Left colon (tissue), 2 donors: ENCODE data around the gene FRYL. TPM values are rescaled to one million over a fixed set of nuclear protein-coding genes. Genes with fewer than 3 reads are reported as not detected.
"Not testable (repeated sequence)": the region's sequence is repeated elsewhere in the genome, so short reads cannot be mapped to it uniquely, and the experiment has no call there.

Source experiments
- ATAC-seq: fragments of 200-7000 bp; cut with Tn5 transposase; one replicate; pipeline ENCODE4 v1.9.1; 2020; ENCODE audit warnings: mild to moderate bottlenecking, moderate library complexity
- DNase-seq, 2 donors: peaks; one replicate each; pipeline ENCODE4 v3.0.0-alpha.2; 2020
- intact Hi-C, 2 donors: fragments of 100-400 bp; cut with DNase I in 1 of 2; cut with micrococcal nuclease in 1 of 2; formaldehyde crosslinking; loops; one replicate each; pipeline versions ENCODE4 v1.11.2 to v1.14.0; 2022; cut with DNase I, micrococcal nuclease
- total RNA-seq, 2 donors: library from RNA; stranded (reverse); fragmentation: NEBNext Ultra II Directional; extraction: Animal tissue kit (Norgen Biotek cat#: 25700); gene quantifications; one replicate each; pipeline ENCODE4 v1.2.1, GENCODE V29; 2021
- donor health status: DM: no; HTN: no; CAD: no.
- donor health status: DM: yes; HTN: yes; CAD: no.

FRYL gene
- total RNA-seq, 2 donors from 2014 or later = 288 to 437 TPM

DNA sequence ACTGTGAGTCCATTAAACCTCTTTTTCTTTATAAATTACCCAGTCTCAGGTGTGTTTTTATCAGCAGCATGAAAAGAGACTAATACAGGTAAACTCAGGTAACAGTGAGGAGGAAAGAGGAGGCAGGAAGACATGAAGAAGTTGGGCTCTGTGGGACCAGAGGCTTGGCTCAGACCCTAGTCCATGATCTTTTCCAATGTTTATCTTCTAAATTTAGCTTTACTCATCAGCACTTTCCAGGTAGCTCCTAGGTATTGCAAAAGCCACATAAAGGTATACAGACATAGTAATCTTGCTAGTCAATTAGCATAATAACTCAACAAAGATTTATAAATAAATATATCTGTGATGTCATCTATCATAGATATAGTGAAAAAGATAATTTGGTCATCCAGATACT lies 11.2 kb upstream of the FRYL start:
- intact Hi-C loops = no loop called here
- ATAC-seq (no peak), DNase-seq (no peak)

GRCh38 chr4:48790561-48790960 lies 10.5 kb upstream of the FRYL start:
- intact Hi-C loops = no loop called here
- no peak for DNase-seq
- ATAC-seq = peak; percentile 50

DNA sequence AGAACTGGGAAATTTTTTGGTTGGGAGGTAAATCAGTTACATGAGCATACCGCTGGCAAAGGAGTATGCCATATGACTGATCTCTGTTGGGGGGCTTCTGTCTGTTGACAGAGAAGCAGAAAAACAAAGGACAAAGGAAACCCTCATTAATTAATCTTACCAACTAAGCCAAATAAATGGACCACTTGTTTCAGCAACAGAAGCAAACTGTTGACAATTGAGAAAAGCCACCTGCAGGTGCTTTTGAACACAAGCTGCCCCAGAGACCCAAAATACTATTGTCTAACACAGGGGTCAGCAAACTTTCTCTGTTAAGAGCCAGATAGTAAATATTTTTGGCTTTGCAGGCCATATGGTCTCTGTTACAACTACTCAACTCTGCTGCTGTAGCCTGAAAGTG lies 7.0 kb upstream of the FRYL start:
- ATAC-seq = no peak
- DNase-seq = no peak
- intact Hi-C loops = loop anchor here in 1 of 2 donors (10.0 kb wide), 1 partner anchor 48 kb away; the partner anchor contains the start of gene OCIAD1

DNA sequence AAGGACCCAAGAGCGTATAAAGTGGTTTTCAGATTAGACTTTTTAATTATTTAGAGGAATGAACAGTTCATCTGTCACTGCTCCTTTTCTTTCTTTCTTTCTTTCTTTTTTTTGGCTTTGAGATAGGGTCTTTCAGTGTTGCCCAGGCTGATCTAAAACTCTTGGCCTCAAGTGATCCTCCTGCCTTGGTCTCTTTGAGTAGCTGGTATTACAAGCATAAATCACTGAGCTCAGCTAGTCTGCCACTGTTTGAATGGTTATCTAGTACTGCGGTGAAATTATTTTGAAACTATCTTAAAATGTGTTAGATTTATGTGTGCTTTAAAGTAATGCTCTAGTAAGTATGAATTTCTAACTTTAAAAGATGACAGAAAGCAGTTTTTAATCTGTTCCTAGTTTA lies 6.5 kb upstream of the FRYL start:
- intact Hi-C loops = loop anchor here in 1 of 2 donors (10.0 kb wide), 1 partner anchor 48 kb away; the partner anchor contains the start of gene OCIAD1
- no peak for ATAC-seq
- no peak for DNase-seq

DNA sequence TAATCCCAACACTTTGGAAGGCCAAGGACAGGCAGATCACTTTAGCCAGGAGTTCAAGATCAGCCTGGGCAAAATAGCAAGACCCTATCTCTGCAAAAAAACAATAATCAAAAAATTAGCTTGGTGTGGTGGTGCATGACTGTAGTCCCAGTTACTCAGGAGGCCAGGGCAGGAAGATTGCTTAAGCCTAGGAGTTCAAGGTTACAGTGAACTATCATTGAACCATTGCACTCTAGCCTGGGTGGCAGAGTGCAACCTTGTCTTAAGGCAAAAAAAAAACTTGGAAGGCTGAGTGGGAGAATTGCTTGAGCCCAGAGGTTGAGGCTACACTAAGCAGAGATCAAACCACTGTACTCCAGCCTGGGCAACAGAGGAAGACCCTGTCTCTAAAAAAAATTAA lies 5.2 kb upstream of the FRYL start:
- intact Hi-C loops = loop anchor here in 1 of 2 donors (10.0 kb wide), 1 partner anchor 49 kb away; the partner anchor contains the start of gene OCIAD1
- DNase-seq (no peak), ATAC-seq (no peak)

- ATAC-seq (no peak), DNase-seq (no peak)
- intact Hi-C loops = loop anchor here in 1 of 2 donors (10.0 kb wide), 1 partner anchor 53 kb away; the partner anchor contains the start of gene OCIAD1
Observed at GRCh38 chr4:48781968-48782367, 1.9 kb upstream of the FRYL start.

DNA sequence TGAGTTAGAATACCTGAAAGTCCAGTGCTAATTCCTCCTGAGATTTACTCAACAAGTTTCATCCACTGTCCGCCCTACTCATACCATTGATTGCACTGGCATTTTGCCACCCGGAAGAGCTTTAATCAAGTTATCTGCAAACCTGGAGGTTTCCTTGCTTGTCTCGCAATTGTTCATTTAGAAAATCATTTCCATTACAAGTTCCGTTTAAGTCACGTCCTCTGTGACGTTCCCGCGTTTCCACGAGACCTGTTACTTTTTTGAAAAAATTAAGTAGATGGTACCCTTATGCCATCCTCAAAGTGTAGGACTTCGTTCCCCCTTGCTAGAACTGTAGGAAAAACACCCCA lies 761 bp upstream of the FRYL start:
- DNase-seq (peak; percentile 62 to 80), ATAC-seq (peak; percentile 18)
- intact Hi-C loops = loop anchor here in 1 of 2 donors (10.0 kb wide), 1 partner anchor 54 kb away; the partner anchor contains the start of gene OCIAD1

DNA sequence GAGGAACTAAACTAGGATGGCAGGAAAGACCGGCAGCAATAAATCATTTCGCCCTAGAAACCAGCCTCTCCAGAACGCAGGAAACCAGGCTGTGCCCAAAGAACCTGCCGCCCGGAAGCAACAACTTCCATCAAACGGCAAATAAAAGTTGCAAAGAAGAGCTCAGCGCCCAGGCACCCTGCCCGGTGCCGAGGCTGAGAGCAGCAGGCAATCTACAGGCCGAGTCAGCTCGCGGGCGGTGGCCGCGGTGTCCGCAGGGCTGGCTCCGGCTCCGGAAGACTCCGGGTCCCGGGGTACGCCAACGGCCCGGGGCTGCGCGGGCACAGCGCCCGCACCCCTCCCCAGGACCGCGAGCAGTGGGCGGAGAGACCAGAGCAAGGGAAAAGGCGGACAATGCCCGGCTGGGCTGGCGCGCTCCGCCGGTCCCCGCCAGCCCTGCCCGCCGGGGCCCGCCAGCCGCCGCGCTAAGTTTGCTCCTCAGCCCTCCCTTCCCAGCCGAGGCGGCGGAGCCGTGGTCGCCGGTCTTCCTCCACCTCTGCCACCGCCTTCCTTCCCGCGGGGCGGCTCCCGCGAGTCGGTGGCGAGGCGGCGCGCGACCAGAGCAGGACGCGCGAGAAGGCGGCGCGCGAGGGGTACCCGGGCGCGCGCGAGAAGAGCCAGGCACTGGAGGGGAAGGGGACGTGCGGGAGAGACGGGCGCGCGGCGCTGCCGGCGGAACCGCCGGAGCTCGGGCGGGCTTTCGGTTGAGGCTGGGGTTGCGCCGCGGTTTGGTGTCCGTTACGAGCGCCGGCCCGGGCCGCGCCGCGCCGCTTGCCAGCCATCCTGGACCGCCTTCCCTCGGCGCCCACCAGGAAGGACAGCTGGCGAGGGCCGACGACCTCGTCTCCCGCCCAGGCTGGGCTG lies 733 bp downstream of the FRYL start:
- ATAC-seq = peak; percentile 40
- peak; percentile 40 to 77 for DNase-seq
- intact Hi-C loops = loop anchor here in 1 of 2 donors (10.0 kb wide), 1 partner anchor 85 kb away; no protein-coding TSS in a partner anchor

- DNase-seq (no peak), ATAC-seq (no peak)
- intact Hi-C loops = loop anchor here in 1 of 2 donors (10.0 kb wide), 1 partner anchor 84 kb away; no protein-coding TSS in a partner anchor
Observed at GRCh38 chr4:48778431-48779094, 1.5 kb downstream of the FRYL start.

DNA sequence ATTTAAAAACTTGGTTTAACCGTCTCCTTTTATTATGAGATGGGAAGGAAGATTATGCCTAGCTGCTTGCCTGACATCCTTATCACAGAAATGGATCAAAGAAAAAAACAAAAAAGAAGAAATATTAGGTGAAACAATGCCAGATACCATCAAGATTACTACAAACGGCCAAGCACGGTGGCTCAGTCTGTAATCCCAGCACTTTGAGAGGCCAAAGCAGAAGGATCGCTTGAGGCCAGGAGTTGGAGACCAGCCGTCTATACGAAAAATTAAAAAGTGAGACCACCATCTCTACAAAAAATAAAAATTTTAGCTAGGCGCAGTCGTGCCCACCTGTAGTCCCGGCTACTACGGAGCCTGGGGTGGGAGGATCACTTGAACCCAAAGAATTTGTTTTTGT lies 2.3 kb downstream of the FRYL start:
- DNase-seq = peak in 1 of 2 donors; percentile 10
- ATAC-seq = no peak
- intact Hi-C loops = loop anchor here in 1 of 2 donors (10.0 kb wide), 1 partner anchor 83 kb away; no protein-coding TSS in a partner anchor

- no peak for ATAC-seq
- DNase-seq = no peak
- intact Hi-C loops = loop anchor here in 1 of 2 donors (10.0 kb wide), 1 partner anchor 80 kb away; no protein-coding TSS in a partner anchor
Observed at GRCh38 chr4:48774760-48775710, 5.0 kb downstream of the FRYL start.

DNA sequence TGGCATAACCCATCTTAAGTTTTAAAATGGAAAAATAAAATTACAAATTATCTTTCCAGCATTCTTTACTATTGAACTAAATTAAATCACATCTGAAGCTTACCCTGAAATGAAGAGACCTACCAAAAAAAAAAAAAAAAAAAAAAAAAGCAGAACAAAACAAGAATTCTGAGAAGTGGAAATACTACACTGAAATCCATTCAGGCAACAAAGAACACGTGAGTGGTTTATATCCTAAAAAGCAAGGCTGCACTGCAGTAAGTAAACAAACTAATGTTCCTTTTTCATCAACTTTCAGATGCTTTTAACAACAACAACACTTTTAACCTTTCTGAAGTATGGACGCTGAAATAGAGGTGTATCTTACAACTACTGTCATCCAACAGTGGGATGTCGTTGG lies 7.5 kb downstream of the FRYL start:
- DNase-seq (no peak), ATAC-seq (no peak)
- intact Hi-C loops = loop anchor here in 1 of 2 donors (10.0 kb wide), 1 partner anchor 78 kb away; no protein-coding TSS in a partner anchor

GRCh38 chr4:48767055-48767929 lies 12.8 kb downstream of the FRYL start:
- DNase-seq = no peak

DNA sequence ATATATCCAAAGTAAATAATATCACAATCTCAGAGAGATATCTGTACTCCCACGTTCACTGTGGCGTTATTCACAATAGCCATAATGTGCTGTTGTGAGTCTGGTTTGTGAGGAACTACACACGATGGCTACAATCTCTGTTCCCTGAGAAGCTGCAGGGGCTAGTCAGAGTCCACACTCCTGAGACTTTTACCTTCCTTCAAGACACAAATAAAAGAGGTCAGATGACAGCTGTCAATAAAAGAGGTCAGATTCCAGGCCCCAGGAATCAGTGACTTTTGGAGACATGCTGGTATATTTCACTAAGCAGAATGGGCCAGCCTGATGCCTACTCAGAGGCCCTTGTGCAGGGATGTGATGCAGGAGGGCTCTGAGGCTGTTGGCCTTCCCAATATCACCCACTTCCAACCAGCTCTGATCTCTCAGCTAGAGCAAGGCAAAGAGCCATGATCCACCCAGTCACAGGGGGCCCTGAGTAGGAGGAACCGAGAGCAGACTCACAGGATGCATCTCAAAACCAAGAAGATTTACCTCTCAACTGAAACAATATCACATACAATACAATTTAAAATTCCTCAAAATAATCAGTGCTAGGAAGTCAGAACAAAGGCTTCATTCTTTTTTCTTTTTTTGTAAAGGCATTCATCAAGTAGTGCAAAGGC lies 13.8 kb downstream of the FRYL start:
- intact Hi-C loops = no loop called here
- no peak for DNase-seq

More at GRCh38 chr4:48767055-48767929, 12.8 kb downstream of the FRYL start:
- intact Hi-C loops = no loop called here
- no peak for ATAC-seq

DNA sequence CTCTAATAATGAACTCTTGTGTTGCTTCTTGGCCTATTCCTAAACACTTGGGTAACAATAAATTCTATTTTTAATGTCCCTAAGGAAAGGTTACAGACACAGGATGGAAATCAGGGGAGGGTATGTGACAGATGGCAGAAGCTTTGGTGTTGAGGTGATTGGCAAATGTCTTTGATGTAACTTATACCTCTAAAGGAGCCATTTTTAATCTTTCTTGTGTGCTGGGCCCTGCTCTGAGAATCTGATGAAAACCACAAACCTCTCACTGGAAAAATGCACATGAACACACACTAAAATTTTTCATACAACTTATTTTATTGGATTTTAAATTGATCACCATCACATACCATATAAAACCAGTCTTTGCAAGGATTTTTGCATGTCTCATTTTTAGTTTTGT lies 17.7 kb downstream of the FRYL start:
- DNase-seq (no peak), ATAC-seq (no peak)
- intact Hi-C loops = no loop called here

More for the DNA sequence above, 13.8 kb downstream of the FRYL start:
- ATAC-seq = peak; percentile 79

GRCh38 chr4:48761286-48761685 lies 18.8 kb downstream of the FRYL start:
- intact Hi-C loops = no loop called here

GRCh38 chr4:48758703-48759102 lies 21.4 kb downstream of the FRYL start:
- intact Hi-C loops, DNase-seq, ATAC-seq: not testable (repeated sequence)

More at GRCh38 chr4:48761286-48761685, 18.8 kb downstream of the FRYL start:
- ATAC-seq = no peak
- DNase-seq = no peak
